ENCODE measurements around the gene CA5A.

DNA sequence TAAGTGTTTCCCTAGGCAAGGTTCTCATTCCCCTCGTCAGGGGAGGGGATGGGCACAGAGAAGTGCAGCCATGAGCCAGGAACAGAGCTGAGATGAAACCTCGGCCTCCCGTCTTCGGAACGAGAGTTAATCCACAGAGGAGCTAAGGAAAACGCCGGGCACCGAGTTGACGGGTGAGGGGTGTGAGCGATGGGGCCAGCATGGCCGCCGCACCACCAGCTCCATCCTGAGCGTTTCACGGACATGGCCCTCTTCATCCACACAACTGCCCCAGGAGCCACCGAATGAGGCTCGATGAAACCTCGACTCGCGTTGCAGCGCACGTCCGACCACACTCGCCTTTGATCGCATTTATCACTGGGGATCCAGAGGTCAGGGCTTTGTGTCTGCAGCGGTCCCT is 21.5 kb downstream of the CA5A start:
- TF ChIP-seq, protein P1, sequence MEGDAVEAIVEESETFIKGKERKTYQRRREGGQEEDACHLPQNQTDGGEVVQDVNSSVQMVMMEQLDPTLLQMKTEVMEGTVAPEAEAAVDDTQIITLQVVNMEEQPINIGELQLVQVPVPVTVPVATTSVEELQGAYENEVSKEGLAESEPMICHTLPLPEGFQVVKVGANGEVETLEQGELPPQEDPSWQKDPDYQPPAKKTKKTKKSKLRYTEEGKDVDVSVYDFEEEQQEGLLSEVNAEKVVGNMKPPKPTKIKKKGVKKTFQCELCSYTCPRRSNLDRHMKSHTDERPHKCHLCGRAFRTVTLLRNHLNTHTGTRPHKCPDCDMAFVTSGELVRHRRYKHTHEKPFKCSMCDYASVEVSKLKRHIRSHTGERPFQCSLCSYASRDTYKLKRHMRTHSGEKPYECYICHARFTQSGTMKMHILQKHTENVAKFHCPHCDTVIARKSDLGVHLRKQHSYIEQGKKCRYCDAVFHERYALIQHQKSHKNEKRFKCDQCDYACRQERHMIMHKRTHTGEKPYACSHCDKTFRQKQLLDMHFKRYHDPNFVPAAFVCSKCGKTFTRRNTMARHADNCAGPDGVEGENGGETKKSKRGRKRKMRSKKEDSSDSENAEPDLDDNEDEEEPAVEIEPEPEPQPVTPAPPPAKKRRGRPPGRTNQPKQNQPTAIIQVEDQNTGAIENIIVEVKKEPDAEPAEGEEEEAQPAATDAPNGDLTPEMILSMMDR (IDR thresholded peaks at IDR 0.05): no peak
- TF ChIP-seq POLR2AphosphoS5 (IDR thresholded peaks at IDR 0.05): no peak
- TF ChIP-seq POLR2A (IDR thresholded peaks at IDR 0.05): no peak
- no peak for TF ChIP-seq EP300 (IDR thresholded peaks at IDR 0.05)

All from suprapubic skin (tissue), 4 donors.